Skin of body (tissue), 2 donors: ENCODE data around the gene FLNB. TPM values are rescaled to one million over a fixed set of nuclear protein-coding genes. Genes with fewer than 3 reads are reported as not detected.

Source experiments
- DNase-seq: peaks from one replicate; lab custom pipeline; 2025; lab: John Stamatoyannopoulos, UW
- total RNA-seq: library from RNA; depleted of rRNA; stranded (reverse); fragments of >200 nt; gene quantifications from one replicate; pipeline ENCODE4 v1.2.3, GENCODE V29; 2014

The FLNB gene, protein sequence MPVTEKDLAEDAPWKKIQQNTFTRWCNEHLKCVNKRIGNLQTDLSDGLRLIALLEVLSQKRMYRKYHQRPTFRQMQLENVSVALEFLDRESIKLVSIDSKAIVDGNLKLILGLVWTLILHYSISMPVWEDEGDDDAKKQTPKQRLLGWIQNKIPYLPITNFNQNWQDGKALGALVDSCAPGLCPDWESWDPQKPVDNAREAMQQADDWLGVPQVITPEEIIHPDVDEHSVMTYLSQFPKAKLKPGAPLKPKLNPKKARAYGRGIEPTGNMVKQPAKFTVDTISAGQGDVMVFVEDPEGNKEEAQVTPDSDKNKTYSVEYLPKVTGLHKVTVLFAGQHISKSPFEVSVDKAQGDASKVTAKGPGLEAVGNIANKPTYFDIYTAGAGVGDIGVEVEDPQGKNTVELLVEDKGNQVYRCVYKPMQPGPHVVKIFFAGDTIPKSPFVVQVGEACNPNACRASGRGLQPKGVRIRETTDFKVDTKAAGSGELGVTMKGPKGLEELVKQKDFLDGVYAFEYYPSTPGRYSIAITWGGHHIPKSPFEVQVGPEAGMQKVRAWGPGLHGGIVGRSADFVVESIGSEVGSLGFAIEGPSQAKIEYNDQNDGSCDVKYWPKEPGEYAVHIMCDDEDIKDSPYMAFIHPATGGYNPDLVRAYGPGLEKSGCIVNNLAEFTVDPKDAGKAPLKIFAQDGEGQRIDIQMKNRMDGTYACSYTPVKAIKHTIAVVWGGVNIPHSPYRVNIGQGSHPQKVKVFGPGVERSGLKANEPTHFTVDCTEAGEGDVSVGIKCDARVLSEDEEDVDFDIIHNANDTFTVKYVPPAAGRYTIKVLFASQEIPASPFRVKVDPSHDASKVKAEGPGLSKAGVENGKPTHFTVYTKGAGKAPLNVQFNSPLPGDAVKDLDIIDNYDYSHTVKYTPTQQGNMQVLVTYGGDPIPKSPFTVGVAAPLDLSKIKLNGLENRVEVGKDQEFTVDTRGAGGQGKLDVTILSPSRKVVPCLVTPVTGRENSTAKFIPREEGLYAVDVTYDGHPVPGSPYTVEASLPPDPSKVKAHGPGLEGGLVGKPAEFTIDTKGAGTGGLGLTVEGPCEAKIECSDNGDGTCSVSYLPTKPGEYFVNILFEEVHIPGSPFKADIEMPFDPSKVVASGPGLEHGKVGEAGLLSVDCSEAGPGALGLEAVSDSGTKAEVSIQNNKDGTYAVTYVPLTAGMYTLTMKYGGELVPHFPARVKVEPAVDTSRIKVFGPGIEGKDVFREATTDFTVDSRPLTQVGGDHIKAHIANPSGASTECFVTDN (N-terminal part only)
- total RNA-seq: 136 TPM

DNA sequence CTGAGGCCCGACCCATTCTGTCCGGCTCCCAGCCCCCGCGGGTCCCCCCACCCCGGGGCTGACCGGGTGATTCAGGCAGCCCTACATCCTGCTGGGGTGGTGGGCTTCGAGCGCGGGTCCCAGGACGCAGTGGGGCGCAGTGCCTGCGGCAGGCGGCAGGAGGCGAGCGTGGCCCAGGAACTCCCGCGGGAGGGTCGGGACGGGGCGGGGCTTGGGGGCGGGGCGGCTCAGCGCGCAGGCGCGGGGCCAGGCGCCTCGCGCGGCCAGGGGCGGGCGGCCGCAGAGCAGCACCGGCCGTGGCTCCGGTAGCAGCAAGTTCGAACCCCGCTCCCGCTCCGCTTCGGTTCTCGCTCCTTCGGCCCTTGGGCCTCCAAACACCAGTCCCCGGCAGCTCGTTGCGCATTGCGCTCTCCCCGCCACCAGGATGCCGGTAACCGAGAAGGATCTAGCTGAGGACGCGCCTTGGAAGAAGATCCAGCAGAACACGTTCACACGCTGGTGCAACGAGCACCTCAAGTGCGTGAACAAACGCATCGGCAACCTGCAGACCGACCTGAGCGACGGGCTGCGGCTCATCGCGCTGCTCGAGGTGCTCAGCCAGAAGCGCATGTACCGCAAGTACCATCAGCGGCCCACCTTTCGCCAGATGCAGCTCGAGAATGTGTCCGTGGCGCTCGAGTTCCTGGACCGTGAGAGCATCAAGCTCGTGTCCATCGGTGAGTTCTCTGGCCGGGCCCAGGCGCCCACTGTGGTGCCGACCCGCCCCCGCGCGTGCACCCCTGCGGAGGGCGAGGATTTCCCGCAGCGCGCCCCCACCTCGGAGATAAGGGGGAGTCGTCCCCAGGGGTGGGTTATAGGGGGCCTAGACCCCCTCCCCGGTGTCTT is at the start of gene FLNB:
Gene FLNB, plus strand, starts transcription at position 282 of the 885 bp plus-strand sequence. Its CDS starts 143 bp downstream, at position 425.
- DNase-seq: peak; percentile 30

DNA sequence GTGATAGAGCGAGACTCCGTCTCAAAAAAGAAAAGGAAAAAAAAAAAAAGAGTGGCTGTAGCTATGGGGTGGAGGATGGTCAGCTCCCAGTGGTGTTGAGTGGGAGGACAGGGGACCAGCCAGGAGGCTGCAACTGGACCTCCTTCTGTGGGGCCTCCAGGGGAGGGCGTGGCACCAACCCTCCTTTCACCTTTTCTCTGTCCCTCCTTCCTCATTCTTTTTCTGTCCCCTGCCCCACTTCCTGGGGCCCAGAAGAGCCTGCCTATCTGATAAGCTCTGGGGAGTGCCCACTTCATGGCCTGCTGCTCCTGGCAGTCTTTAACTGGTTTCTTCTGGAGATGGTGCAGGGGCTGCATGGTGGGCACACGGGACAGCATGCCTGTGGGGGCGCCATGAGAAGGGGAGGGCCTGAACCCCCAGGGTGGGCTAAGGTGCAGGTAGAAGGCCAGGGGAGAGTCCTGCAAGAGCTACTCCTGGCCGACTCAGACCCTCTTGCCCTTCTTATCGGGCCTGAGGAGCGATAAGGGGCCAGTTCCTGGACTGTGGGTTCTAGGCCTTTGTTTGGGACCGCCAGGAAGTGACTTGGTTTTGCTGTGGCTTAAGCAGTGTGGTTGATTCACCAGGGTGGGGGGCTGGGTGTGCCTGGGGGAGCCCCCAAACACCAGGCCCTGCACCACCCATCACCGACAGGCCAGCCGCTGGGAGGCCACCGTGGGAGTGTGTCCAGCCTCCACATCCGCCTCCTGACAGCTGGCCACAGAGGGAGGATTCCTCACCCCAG is 49.4 kb upstream of the FLNB start:
- DNase-seq: no peak

DNA sequence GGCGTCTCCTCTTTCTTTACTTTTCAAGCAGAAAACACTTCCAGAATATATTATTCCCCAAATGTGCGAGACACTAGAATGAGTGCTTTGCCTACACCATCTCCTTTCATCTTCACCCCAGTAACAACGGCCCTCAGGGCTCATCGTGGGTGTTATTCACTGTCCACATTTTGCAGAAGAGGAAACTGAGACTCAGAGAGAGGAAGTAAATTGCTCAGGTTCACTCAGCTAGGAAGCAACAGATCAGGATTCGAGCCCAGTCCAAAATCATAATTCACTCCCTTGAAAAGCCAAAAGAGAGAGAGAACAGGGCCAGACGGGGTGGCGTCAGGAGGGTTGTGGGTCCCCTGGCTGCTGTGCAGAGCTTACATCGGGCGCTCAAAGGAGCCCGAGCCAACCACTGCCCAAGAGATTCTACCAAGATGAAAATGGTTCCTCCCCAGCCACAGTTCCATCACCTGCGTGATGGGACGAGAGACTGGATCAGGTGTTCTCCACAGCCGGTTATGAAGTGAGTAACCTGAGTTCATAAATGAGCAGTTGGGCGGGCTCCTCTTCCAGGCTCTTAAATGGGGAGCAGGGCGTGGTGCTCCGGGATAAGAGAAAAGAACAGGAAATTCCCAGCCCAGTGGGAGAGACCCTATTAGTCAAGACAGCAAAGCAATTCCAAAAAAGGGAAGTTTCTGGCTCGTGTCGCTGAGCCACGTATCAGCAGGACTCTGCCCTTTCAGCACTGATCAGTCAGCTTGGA is 48.6 kb upstream of the FLNB start:
- no peak for DNase-seq

DNA sequence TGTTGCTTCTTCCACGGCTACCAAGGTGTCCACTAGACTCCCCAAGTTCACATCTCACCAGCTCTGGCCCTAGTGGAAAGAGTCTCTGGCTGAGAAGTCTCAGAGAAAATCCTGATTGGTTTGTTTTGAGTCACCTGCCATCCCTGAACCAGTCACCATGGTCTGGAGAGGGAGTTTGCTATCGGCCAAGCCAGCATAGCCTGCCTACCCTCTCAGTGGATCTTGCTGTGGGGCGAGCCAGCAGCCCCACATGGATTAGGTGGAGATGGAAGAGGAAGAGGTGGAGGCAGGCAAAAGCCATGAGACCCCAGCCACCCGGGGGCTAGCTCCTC is 48.1 kb upstream of the FLNB start:
- DNase-seq: no peak

DNA sequence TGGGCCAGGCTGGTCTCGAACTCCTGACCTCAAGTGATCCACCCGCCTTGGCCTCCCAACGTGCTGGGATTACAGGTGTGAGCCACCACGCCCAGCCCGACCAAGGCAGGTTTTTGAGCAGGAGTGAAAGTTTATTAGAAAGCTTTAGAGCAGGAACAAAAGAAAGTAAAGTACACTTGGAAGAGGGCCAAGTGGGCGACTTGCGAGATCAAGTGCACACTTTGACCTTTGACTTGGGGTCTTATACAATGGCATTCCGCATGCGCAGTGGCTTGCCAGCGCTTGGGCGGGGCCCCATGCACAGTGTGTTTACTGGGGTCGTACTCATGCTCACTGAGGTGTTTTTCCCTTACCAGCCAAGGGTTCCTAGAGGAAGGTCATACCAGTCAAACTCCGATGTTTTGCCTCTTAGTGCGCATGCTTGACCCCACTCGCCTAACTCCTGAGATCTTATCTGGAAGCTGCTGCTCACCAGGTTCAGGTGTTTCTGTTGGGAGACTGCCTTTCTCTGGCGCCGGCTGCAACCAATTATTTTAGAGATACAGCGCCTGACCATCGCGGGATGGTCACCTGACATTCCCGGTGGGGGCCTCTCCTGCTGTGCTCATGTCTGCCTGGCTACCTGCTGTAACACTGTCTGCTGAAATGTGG is 46.9 kb upstream of the FLNB start:
- DNase-seq: no peak

DNA sequence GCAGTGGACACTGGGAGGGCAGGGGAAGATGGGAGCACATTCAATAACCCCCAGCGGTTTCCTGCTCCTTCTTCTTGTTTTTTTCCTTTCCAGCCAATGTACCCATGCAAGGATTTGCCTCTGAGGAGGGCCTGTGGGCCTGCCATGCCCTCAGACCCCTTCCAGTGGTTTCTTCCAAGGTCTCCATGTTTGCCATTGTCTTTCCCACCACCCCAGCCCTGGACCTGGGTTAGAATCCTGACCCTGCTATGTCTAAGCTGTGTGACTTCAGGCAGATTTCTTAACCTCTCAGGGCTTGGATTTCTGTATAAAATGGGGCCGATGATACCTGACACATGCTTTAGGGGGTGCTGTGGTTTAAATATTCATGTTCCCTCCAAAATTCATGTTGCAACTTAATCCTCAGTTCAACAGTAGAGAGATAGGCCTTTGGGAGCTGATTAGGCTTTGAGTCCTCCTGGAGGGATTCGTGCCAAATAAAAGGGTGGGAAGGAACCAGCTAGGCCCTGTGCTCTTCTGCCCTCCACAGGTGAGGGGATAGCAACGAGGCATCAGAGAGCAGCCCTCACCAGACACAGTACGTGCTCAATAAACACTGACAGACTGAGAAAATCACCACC is 46.3 kb upstream of the FLNB start:
- no peak for DNase-seq

DNA sequence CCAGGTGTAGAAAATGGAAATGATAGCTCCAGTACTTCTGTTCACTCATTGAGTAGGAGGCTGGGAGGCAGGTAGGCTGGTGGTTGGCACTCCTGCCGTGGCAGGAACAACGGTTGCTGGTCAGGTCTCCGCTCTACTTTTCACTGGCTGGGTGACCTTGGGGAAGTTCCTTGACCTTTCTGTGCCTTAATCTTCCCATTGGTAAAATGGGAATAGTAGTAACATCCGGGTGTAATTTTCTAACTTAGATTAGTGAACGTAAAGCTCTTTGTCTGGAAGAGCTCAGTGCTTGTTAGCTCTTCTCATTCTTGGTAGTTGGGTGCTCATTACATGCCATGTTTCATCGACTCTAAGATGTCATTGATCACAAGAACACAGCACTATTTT is 45.8 kb upstream of the FLNB start:
- no peak for DNase-seq

DNA sequence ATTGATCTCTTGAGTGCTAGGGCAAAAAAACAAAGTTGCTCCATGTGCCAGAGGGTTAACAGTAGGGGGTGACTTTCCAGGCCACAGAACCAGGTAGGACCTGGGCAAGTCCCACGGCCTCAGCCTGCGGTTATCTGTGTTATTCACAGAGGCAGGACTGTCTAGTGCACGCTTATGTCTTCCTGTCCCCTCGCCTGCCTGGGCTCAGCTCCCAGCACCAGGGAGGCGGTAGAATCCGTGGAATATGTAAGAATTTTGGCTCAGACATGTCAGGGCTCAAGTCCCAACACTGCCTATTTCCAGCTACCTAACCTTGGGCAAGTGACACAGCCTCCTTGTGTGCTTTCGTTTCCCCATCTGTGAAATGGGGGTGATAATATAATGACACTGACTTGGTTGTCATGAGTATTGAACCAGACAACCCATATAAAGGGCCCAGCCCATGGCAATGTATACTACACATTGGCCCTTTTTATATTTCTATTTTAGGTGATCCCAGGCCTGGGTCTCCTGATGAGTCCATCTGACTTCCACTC is 44.3 kb upstream of the FLNB start:
- DNase-seq: no peak

DNA sequence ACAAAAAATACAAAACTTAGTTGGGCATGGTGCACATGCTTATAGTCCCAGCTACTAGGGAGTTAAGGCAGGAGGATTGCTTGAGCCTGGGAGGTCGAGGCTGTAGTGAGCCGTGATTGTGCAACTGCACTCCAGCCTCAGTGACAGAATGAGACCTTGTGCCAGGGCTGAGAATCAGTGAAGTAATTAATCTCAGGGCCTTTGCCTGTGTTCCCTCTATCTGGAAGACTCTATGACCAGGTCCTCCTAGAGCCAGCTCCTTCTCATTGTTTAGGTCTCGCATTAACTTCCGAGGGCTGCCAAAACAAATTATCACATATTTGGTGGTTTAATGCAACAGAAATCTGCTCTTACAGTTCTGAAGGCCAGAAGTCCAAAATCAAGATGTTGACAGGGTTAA is 41.4 kb upstream of the FLNB start:
- no peak for DNase-seq

DNA sequence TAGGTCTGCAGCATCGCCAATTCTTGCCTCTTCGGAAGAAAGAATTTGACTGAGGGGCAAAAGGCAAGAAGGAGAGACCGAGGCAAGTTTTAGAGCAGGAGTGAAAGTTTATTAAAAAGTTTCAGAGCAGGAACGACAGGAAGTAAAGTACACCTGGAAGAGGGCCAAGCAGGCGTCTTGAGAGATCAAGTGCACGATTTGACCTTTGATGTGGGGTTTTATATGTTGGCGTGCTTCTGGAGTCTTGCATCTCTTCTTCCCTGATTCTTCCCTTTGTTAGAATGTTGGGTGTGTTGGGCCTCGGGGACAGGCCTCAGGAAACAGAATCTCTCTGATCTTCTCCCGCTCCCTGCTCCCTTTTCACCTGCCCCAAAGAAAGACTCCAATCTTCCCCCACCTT is 40.6 kb upstream of the FLNB start:
- no peak for DNase-seq

DNA sequence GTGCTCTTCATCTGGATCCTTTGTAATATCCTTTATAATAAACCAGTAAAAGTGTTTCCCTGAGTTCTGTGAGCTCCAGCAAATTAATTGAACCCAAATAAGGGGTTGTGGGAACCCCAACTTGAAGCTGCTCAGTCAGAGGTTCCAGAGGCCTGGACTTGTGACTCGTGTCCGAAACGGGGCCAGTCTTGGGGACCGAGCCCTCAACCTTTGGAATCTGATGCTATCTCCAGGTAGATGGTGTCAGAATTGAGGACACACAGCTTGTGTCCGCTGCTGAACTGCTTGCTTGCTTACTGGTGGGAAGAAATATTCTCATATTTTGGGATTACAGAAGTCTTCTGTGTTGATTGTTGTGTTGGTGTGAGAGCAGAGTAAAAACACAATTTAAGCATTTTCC is 39.7 kb upstream of the FLNB start:
- no peak for DNase-seq

DNA sequence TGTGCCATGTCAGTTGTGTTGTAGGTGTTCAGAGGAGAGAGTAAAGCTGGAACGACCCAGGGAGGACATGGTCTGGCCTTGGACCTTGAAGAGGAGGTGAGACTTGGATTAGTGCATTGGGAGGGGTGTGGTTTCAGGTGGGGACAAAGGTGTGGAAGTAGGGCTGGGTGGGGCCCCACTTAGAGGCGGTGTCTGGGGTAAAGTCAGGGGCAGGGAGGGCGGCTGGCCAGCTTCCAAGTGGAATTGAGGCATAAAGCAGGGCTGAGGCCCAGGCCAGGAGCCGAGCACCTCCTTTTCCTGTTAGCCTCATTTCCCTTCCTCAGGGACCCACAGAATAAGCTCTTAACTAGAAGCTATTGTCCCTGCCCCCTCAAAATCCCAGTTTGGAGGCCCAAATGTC is 36.2 kb upstream of the FLNB start:
- no peak for DNase-seq

DNA sequence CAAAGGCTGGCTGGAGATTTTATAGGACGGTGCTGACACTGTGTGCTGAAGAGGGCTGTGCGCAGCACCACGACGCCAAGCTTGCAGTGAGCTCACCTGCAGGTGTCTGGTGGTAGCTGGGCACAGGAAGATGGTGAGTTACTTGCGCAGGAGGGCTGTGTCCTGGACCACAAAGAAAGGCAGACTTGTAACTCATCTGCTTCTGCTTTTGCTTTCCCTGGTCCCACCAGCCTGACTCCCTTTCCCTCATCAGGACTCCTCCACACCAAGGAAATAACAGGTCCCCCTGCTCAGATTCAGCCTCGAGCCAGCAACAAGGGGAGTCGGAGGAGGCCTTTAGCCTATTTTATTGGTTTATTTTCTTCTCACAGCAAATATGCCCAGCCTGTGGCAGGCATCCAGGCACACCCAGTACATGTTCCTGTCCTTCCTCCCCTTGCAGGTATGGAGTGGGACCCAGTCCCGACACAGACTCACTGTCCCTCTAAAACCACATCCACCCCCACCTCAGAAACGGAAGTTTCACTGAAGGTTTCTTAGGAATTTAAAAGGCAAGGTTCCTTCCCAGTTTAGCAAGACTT is 35.6 kb upstream of the FLNB start:
- DNase-seq: no peak

DNA sequence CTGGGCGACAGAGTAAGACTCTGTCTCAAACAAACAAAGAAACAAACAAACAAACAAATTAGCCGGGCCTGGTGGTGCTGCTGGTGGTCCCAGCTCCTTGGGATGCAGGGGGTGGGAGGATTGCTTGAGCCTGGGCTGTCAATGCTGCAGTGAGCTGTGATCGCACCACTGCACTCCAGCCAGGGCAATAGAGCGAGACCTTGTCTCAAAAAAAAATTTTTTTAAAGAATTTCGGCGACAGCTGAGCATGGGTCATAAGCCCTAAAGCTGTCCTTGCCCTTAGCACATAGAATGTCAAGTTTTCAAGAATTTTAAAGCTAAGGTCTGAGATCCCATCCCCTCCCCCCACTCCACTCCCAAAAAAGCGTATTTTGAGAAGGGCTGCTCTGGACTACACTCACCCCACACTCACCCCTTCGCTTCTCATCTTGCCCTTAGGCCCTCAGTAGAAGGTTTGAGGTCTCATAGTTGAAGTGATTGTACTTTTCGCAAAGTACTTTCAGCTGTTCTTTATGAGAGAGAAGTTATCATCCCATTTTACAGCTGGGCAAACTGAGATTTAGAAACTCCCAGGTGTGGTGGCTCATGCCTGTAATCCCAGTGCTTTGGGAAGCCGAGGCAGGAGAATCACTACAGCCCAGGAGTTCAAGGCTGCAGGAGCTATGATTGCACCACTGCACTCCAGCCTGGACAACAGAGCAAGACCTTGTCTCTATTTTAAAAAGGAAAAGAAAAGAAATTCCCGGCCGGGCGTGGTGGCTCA is 34.3 kb upstream of the FLNB start:
- DNase-seq: no peak

DNA sequence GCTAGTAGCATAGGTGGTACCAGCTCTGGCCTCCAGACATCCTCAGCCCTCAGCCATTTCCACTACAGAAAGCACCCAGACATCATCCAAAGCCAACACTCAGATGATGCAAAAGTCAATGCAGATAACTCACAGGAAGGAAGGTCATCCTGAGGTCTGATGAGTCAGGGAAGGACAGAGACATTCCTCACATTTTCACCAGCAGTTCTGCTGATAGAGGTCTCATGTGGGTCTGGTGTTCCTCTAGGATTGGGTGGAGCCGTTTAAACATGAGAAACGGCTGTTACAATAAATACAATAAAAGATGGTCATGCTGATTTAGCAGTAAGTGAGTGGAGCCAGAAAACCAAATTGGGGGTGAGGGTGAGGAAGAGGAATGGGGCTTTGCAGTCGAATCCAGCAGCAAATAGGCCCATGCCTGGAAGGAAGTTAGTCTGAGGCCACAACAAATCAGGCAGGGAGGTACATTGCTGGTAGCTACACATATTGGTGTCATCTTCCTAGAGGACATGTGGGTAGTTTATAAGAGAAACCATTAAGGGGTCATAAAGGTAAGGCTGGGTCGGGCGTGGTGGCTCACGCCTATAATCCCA is 33.3 kb upstream of the FLNB start:
- DNase-seq: no peak

DNA sequence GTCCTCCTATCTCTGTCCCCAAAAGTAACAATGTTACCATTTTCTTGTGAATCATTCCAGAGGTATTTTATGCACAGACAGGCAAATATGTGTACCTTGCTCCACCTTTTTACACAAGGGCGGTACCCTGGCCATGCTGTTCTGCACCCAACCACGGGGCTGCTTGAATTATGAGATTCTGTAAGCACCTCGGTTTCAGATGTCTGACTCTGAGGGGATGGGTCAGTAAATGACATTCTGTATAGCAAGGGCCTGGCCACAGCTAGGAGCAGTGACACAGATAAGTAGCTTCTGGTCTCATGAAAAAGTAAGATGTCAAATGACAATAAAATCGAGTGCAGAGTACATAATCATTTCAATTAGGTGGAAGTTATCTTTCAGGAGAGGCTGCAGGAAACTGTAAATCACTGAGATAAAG is 30.4 kb upstream of the FLNB start:
- no peak for DNase-seq

DNA sequence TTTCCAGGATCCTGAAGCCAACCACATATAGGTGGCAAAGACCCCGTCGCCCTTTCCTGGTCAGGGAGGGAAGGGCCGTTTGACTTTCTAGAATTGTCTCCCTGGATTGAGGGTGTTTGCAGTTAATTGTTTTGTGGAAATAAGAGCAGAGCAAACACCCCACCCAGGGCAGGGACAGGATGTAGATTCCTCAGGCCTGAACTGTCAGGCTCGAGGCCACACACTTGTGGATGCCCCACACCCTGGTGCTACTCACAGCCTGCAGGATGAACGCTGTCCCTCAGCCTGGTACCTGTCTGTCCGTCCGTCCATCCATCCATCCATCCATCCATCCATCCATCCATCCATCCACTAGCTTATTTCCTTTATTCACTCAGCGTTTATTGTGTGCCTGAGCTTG is 29.9 kb upstream of the FLNB start:
- DNase-seq: no peak
